HepG2 (cell line): ENCODE results near the gene HACD1. TPM values are rescaled to one million over a fixed set of nuclear protein-coding genes. Genes with fewer than 3 reads are reported as not detected.

Experiments
- ATF1 ChIP-seq: IDR thresholded peaks from 2 replicates; pipeline ENCODE4 v1.6.1; 2016; ENCODE audit warnings: mild to moderate bottlenecking, control low read depth
- CENPT ChIP-seq: sonication (generic); formaldehyde crosslinking; IDR thresholded peaks from 2 replicates; pipeline ENCODE4 v1.8.0; 2022; ENCODE audit warnings: low read depth, mild to moderate bottlenecking, moderate library complexity, missing genetic modification reagents
- FLYWCH1 ChIP-seq: sonication (generic); formaldehyde crosslinking; IDR thresholded peaks from 2 replicates; pipeline ENCODE4 v1.8.1; 2023; ENCODE audit warnings: mild to moderate bottlenecking, missing genetic modification reagents
- HMGXB4 ChIP-seq, 2 experiments: sonication (generic) in 1 of 2; formaldehyde crosslinking in 1 of 2; IDR thresholded peaks; 2 replicates each; pipeline versions ENCODE4 v1.4.0 to v1.6.1; 2018 to 2020; ENCODE audit warnings: missing genetic modification reagents in 2 of 2, borderline replicate concordance in 1 of 2, low read depth in 1 of 2, mild to moderate bottlenecking in 1 of 2, missing biosample characterization in 1 of 2
- IKZF5 ChIP-seq: IDR thresholded peaks from 2 replicates; pipeline ENCODE4 v1.6.1; 2018; ENCODE audit warnings: missing genetic modification reagents, mild to moderate bottlenecking, missing compliant biosample characterization
- ISL2 ChIP-seq: sonication (generic); formaldehyde crosslinking; IDR thresholded peaks from 2 replicates; pipeline ENCODE4 v1.5.0; 2020; ENCODE audit warnings: missing genetic modification reagents
- KLF12 ChIP-seq: sonication (generic); formaldehyde crosslinking; IDR thresholded peaks from 2 replicates; pipeline ENCODE4 v1.4.0; 2020; ENCODE audit warnings: missing genetic modification reagents, borderline replicate concordance
- MEF2D ChIP-seq: sonication (generic); formaldehyde crosslinking; IDR thresholded peaks from 2 replicates; pipeline ENCODE4 v1.5.1; 2020; ENCODE audit warnings: mild to moderate bottlenecking, missing genetic modification reagents
- NCOA2 ChIP-seq: sonication (generic); formaldehyde crosslinking; IDR thresholded peaks from 2 replicates; pipeline ENCODE4 v1.8.0; 2022; ENCODE audit warnings: inconsistent platforms
- NCOR1 ChIP-seq: fragments of 200-600 bp; sonication (generic); IDR thresholded peaks from 2 replicates; pipeline ENCODE4 v1.7.0; 2017; ENCODE audit warnings: antibody characterized with exemption, low read length, borderline replicate concordance
- NFRKB ChIP-seq: fragments of 450-650 bp; IDR thresholded peaks from 2 replicates; pipeline ENCODE4 v1.6.1; 2017
- NFYB ChIP-seq: sonication (generic); formaldehyde crosslinking; IDR thresholded peaks from 2 replicates; pipeline ENCODE4 v1.4.0; 2020; ENCODE audit warnings: missing genetic modification reagents
- PCBP2 ChIP-seq: fragments of 200-400 bp; formaldehyde crosslinking; optimal IDR thresholded peaks from 2 replicates; pipeline ENCODE3; 2018; ENCODE audit warnings: low read length, low read depth; ENCODE audit not compliant: poor library complexity, severe bottlenecking
- PLSCR1 ChIP-seq: sonication (generic); formaldehyde crosslinking; IDR thresholded peaks from 2 replicates; pipeline ENCODE4 v1.5.0; 2020; ENCODE audit warnings: missing genetic modification reagents, mild to moderate bottlenecking, borderline replicate concordance
- RARG ChIP-seq: sonication (generic); formaldehyde crosslinking; IDR thresholded peaks from 2 replicates; pipeline ENCODE4 v1.4.0; 2020; ENCODE audit warnings: low read depth, mild to moderate bottlenecking, missing genetic modification reagents
- RBM22 ChIP-seq: fragments of 200-400 bp; formaldehyde crosslinking; optimal IDR thresholded peaks from 2 replicates; pipeline ENCODE3; 2017; ENCODE audit warnings: mild to moderate bottlenecking, low read length, moderate library complexity
- SIN3B ChIP-seq: fragments of 150-350 bp; IDR thresholded peaks from 2 replicates; pipeline ENCODE4 v1.6.1; 2014; ENCODE audit warnings: low read length
- TCF7 ChIP-seq: sonication (generic); IDR thresholded peaks from 2 replicates; pipeline ENCODE4 v1.6.1; 2016; ENCODE audit warnings: antibody characterized with exemption, low read depth
- TEAD2 ChIP-seq: sonication (generic); formaldehyde crosslinking; IDR thresholded peaks from 2 replicates; pipeline ENCODE4 v1.9.0; 2021; ENCODE audit warnings: missing genetic modification reagents
- TRIM24 ChIP-seq: sonication (generic); formaldehyde crosslinking; IDR thresholded peaks from 2 replicates; pipeline ENCODE4 v1.8.0; 2022; ENCODE audit warnings: mild to moderate bottlenecking, missing genetic modification reagents
- ZFP1 ChIP-seq: IDR thresholded peaks from 2 replicates; pipeline ENCODE4 v1.6.1; 2016
- ZNF235 ChIP-seq: sonication (generic); formaldehyde crosslinking; IDR thresholded peaks from 2 replicates; pipeline ENCODE4 v1.8.1; 2023; ENCODE audit warnings: mild to moderate bottlenecking, missing genetic modification reagents, borderline replicate concordance
- ZNF7 ChIP-seq: IDR thresholded peaks from 2 replicates; pipeline ENCODE4 v1.6.1; 2016; ENCODE audit warnings: missing biosample characterization, missing genetic modification reagents
- ZNF749 ChIP-seq: sonication (generic); formaldehyde crosslinking; IDR thresholded peaks from 2 replicates; pipeline ENCODE4 v1.8.0; 2022; ENCODE audit warnings: mild to moderate bottlenecking, missing genetic modification reagents, moderate library complexity, borderline replicate concordance
- ZSCAN29 ChIP-seq: sonication (generic); formaldehyde crosslinking; conservative IDR thresholded peaks from 2 replicates; pipeline ENCODE4 v1.4.0; 2020; ENCODE audit warnings: mild to moderate bottlenecking, missing genetic modification reagents
- polyA plus RNA-seq, 8 experiments: library from polyadenylated mRNA; depleted of rRNA in 3 of 8; stranded (reverse) in 7 of 8; unstranded in 1 of 8; fragments of >200 nt; fragmentation: Illumina TruSeq in 4 of 8; extraction: Trizol in 4 of 8; gene quantifications; 2 replicates each; pipeline versions ENCODE4 v1.2.1 to v1.2.3, GENCODE V29; 2011 to 2016; ENCODE audit warnings: low read depth in 4 of 8, missing spikeins in 1 of 8, mixed read lengths in 1 of 8; ENCODE audit not compliant: insufficient read depth in 1 of 8
- total RNA-seq, 5 experiments: library from RNA; depleted of rRNA; stranded (reverse); fragments of >200 nt; fragmentation: Illumina TruSeq; extraction: Trizol; gene quantifications; 2 replicates each; pipeline ENCODE4 v1.2.3, GENCODE V29; 2016; ENCODE audit warnings: low read depth in 1 of 5
- TF ChIP-seq, protein P1 (sequence below): sonication (generic); formaldehyde crosslinking; IDR thresholded peaks from 2 replicates; pipeline ENCODE4 v1.5.0; 2020; ENCODE audit warnings: missing genetic modification reagents

The HACD1 gene
- total and polyA plus RNA-seq, 2 of the 13 experiments (the other 11 are each of a cell fraction or from before 2014, with no cell fraction given): 43.4 to 47.6 TPM

- TF ChIP-seq MEF2D (CRISPR knock-in tag) (no peak), KLF12 (CRISPR knock-in tag) (no peak), FLYWCH1 (CRISPR knock-in tag) (no peak), TRIM24 (CRISPR knock-in tag) (no peak), NFRKB (no peak), SIN3B (no peak), ZSCAN29 (CRISPR knock-in tag) (no peak), ZNF749 (no peak; the same call in 1 of the 2 replicates), TCF7 (no peak), ZNF7 (no peak; the same call in 1 of the 2 replicates), IKZF5 (CRISPR knock-in tag) (peak; percentile 6; the same call in 1 of the 2 replicates), HMGXB4 (CRISPR knock-in tag; IDR thresholded peaks at IDR 0.05; ENCODE audit: borderline replicate concordance in 1 of 2, low read depth in 1 of 2) (peak; percentile 49 to 70; a peak in 2 of 4 replicates), PCBP2 (no peak), TEAD2 (no peak), ZFP1 (CRISPR knock-in tag) (no peak), NCOR1 (no peak), ISL2 (peak; percentile 18; the same call in 1 of the 2 replicates), NFYB (CRISPR knock-in tag) (no peak), ATF1 (CRISPR knock-in tag) (no peak), PLSCR1 (CRISPR knock-in tag) (no peak), NCOA2 (CRISPR knock-in tag) (no peak), ZNF235 (CRISPR knock-in tag) (peak; percentile 26; the same call in 1 of the 2 replicates), RARG (CRISPR knock-in tag) (no peak), RBM22 (no peak), CENPT (CRISPR knock-in tag) (0 out of 2 replicates have a peak, but pooled peaks have one; percentile 54)
- TF ChIP-seq, protein P1, sequence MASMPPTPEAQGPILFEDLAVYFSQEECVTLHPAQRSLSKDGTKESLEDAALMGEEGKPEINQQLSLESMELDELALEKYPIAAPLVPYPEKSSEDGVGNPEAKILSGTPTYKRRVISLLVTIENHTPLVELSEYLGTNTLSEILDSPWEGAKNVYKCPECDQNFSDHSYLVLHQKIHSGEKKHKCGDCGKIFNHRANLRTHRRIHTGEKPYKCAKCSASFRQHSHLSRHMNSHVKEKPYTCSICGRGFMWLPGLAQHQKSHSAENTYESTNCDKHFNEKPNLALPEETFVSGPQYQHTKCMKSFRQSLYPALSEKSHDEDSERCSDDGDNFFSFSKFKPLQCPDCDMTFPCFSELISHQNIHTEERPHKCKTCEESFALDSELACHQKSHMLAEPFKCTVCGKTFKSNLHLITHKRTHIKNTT (CRISPR knock-in tag): no peak
Measured at GRCh38 chr10:17617031-17617911, at the start of gene HACD1 (continued).
